GM23338 (cell line): ENCODE measurements around the gene MYORG. TPM values are rescaled to one million over a fixed set of nuclear protein-coding genes. Genes with fewer than 3 reads are reported as not detected.

Experiments
- ATAC-seq: fragments of 200-7000 bp; cut with Tn5 transposase; 3 replicates; pipeline ENCODE4 v1.9.1; 2020
- DNase-seq: peaks from one replicate; pipeline ENCODE4 v3.0.0-alpha.2; 2015; ENCODE audit warnings: low spot score
- H2AFZ ChIP-seq: fragments of 200-600 bp; sonication (generic); 2 replicates; pipeline ENCODE4 v1.8.0; 2016; ENCODE audit warnings: antibody characterized with exemption, mild to moderate bottlenecking, moderate library complexity
- H3F3A ChIP-seq: fragments of 200-600 bp; sonication (generic); replicated peaks from 2 replicates; pipeline ENCODE4 v1.8.0; 2017; ENCODE audit warnings: antibody characterized with exemption, mixed run types, low read depth
- H3K27ac ChIP-seq: fragments of 200-600 bp; sonication (generic); 2 replicates; pipeline ENCODE4 v1.6.1; 2016; ENCODE audit warnings: low read depth
- H3K27me3 ChIP-seq: fragments of 200-600 bp; sonication (generic); 2 replicates; pipeline ENCODE4 v1.8.0; 2016; ENCODE audit warnings: mild to moderate bottlenecking, mixed run types, moderate library complexity; ENCODE audit not compliant: insufficient read depth
- H3K36me3 ChIP-seq: fragments of 200-600 bp; sonication (generic); 2 replicates; pipeline ENCODE4 v1.8.0; 2016; ENCODE audit warnings: mild to moderate bottlenecking; ENCODE audit not compliant: insufficient read depth
- H3K4me1 ChIP-seq: fragments of 200-600 bp; sonication (generic); 2 replicates; pipeline ENCODE4 v1.8.0; 2016; ENCODE audit warnings: mild to moderate bottlenecking, moderate library complexity; ENCODE audit not compliant: insufficient read depth
- H3K4me2 ChIP-seq: fragments of 200-600 bp; sonication (generic); 2 replicates; pipeline ENCODE4 v1.7.1; 2017; ENCODE audit warnings: mixed run types
- H3K4me3 ChIP-seq: fragments of 200-600 bp; sonication (generic); 2 replicates; pipeline ENCODE4 v1.6.1; 2016; ENCODE audit warnings: mixed run types
- H3K79me2 ChIP-seq: fragments of 200-600 bp; sonication (generic); replicated peaks from 2 replicates; pipeline ENCODE4 v1.8.0; 2017; ENCODE audit warnings: mild to moderate bottlenecking; ENCODE audit not compliant: insufficient read depth
- H3K9me2 ChIP-seq: fragments of 200-600 bp; sonication (generic); 2 replicates; pipeline ENCODE4 v1.8.0; 2017; ENCODE audit not compliant: insufficient read depth
- H4K20me1 ChIP-seq: fragments of 200-600 bp; sonication (generic); replicated peaks from 2 replicates; pipeline ENCODE4 v1.8.0; 2017; ENCODE audit warnings: mild to moderate bottlenecking; ENCODE audit not compliant: insufficient read depth
- H3K27ac Mint-ChIP-seq: 2 replicates; pipeline ENCODE4 v1.8.0; 2020; ENCODE audit warnings: inconsistent platforms, mild to moderate bottlenecking, moderate library complexity, mixed read lengths
- H3K27me3 Mint-ChIP-seq: 3 replicates; pipeline ENCODE4 v1.8.0; 2022; ENCODE audit warnings: low read depth, mild to moderate bottlenecking, moderate library complexity, mixed read lengths, inconsistent platforms; ENCODE audit not compliant: insufficient read depth, poor library complexity
- H3K36me3 Mint-ChIP-seq: 3 replicates; pipeline ENCODE4 v1.8.0; 2021; ENCODE audit warnings: low read depth, mild to moderate bottlenecking, inconsistent platforms, moderate library complexity, mixed read lengths
- H3K4me1 Mint-ChIP-seq: 3 replicates; pipeline ENCODE4 v1.8.0; 2020; ENCODE audit warnings: mild to moderate bottlenecking, inconsistent platforms, mixed read lengths
- H3K4me3 Mint-ChIP-seq: 3 replicates; pipeline ENCODE4 v1.8.0; 2021; ENCODE audit warnings: moderate library complexity, mild to moderate bottlenecking, inconsistent platforms, mixed read lengths
- H3K9me3 Mint-ChIP-seq: 3 replicates; pipeline ENCODE4 v1.8.0; 2020; ENCODE audit warnings: moderate library complexity, mild to moderate bottlenecking, inconsistent platforms, mixed read lengths
- CREB1 ChIP-seq: fragments of 250-450 bp; sonication (Bioruptor Pico); IDR thresholded peaks from 2 replicates; pipeline ENCODE4 v1.5.0; 2020; ENCODE audit warnings: low read depth, mild to moderate bottlenecking, moderate library complexity
- ETS1 ChIP-seq: IDR thresholded peaks from 2 replicates; pipeline ENCODE4 v1.6.1; 2016; ENCODE audit warnings: antibody characterized with exemption
- EZH2 ChIP-seq: fragments of 200-600 bp; sonication (generic); IDR thresholded peaks from one replicate; pipeline ENCODE4 v1.8.0; 2017; ENCODE audit warnings: antibody characterized with exemption, mild to moderate bottlenecking, low read depth; ENCODE audit not compliant: unreplicated experiment
- EZH2phosphoT487 ChIP-seq: fragments of 200-600 bp; sonication (generic); IDR thresholded peaks from one replicate; pipeline ENCODE4 v1.8.1; 2018; ENCODE audit warnings: antibody characterized with exemption; ENCODE audit not compliant: unreplicated experiment
- JUNB ChIP-seq: IDR thresholded peaks from one replicate; pipeline ENCODE4 v1.6.1; 2016; ENCODE audit warnings: antibody characterized with exemption; ENCODE audit not compliant: unreplicated experiment
- POLR2AphosphoS5 ChIP-seq: IDR thresholded peaks from 2 replicates; pipeline ENCODE4 v1.6.1; 2016; ENCODE audit warnings: antibody characterized with exemption, low read depth
- ZNF114 ChIP-seq: fragments of 250-450 bp; sonication (Bioruptor Pico); IDR thresholded peaks from 2 replicates; pipeline ENCODE4 v1.5.0; 2020; ENCODE audit warnings: mild to moderate bottlenecking, moderate library complexity
- ZNF462 ChIP-seq: fragments of 250-450 bp; sonication (Bioruptor Pico); IDR thresholded peaks from 2 replicates; pipeline ENCODE4 v1.5.0; 2020; ENCODE audit warnings: mild to moderate bottlenecking, moderate library complexity
- polyA plus RNA-seq: library from polyadenylated mRNA; unstranded; fragments of >200 nt; fragmentation: Nextera tagmentation; extraction: Ambion mirVana; gene quantifications from 2 replicates; pipeline ENCODE4 v1.2.1, GENCODE V29; 2016
- total RNA-seq: library from RNA; depleted of rRNA; stranded (reverse); fragments of >200 nt; shearing (Covaris generic); gene quantifications from 2 replicates; pipeline ENCODE4 v1.2.3, GENCODE V29; 2014

Gene MYORG
- total and polyA plus RNA-seq, 2 experiments from 2014 or later = 1.5 to 7.3 TPM

- Mint-ChIP-seq H3K9me3 (no peaks in the 10 kb centered on the region), H3K4me3 (no peak overlapping the region), H3K27me3 (peaks cover 31% of the 10 kb centered on the region), H3K4me1 (peaks cover 10% of the 10 kb centered on the region), H3K27ac (no peak overlapping the region), H3K36me3 (no peaks in the 10 kb centered on the region)
- ATAC-seq (no peak), DNase-seq (no peak)
- no peaks in the 10 kb centered on the region for H3K9me2 ChIP-seq
- H3K4me3 ChIP-seq = no peak overlapping the region
- H3K79me2 ChIP-seq = no peaks in the 10 kb centered on the region
- no peak overlapping the region for H2AFZ ChIP-seq
- peaks cover 35% of the 10 kb centered on the region for H3K27me3 ChIP-seq
- H3K27ac ChIP-seq = no peak overlapping the region
- H4K20me1 ChIP-seq = no peaks in the 10 kb centered on the region
- no peaks in the 10 kb centered on the region for H3K36me3 ChIP-seq
- H3F3A ChIP-seq = no peaks in the 10 kb centered on the region; the same call in 1 of the 2 replicates
- no peak overlapping the region for H3K4me2 ChIP-seq
- TF ChIP-seq ZNF114 (CRISPR knock-in tag) (no peak), CREB1 (CRISPR knock-in tag) (no peak), POLR2AphosphoS5 (no peak), JUNB (no peak), EZH2phosphoT487 (no peak), ZNF462 (CRISPR knock-in tag) (no peak), EZH2 (no peak), ETS1 (no peak)
- H3K4me1 ChIP-seq = peaks cover 10% of the 10 kb centered on the region
Observed at GRCh38 chr9:34383904-34384303, 7.2 kb upstream of the MYORG start.
